Neuronal stem cell (in vitro differentiated cells): ENCODE measurements around the gene TLR3.

Source experiments
- DNase-seq: peaks from one replicate; pipeline ENCODE4 v3.0.0-alpha.2; 2013; ENCODE audit warnings: low spot score
- H2AFZ ChIP-seq: one replicate; pipeline ENCODE4 v1.6.1; 2013; ENCODE audit warnings: mild to moderate bottlenecking, low read length, inconsistent platforms
- H2AK5ac ChIP-seq: 2 replicates; pipeline ENCODE4 v1.6.1; 2013; ENCODE audit warnings: low read depth, mild to moderate bottlenecking, inconsistent platforms, low read length, moderate library complexity, mixed read lengths
- H2BK120ac ChIP-seq: 2 replicates; pipeline ENCODE4 v1.6.1; 2013; ENCODE audit warnings: low read depth, mild to moderate bottlenecking, inconsistent platforms, low read length, moderate library complexity, mixed read lengths
- H2BK12ac ChIP-seq: one replicate; pipeline ENCODE4 v1.6.1; 2013; ENCODE audit warnings: low read length, inconsistent platforms
- H2BK15ac ChIP-seq: 2 replicates; pipeline ENCODE4 v1.6.1; 2013; ENCODE audit warnings: mild to moderate bottlenecking, low read length, inconsistent platforms, mixed read lengths
- H2BK5ac ChIP-seq: one replicate; pipeline ENCODE4 v1.6.1; 2013; ENCODE audit warnings: inconsistent platforms, mild to moderate bottlenecking, low read length, moderate library complexity
- H3K14ac ChIP-seq: one replicate; pipeline ENCODE4 v1.6.1; 2013; ENCODE audit warnings: low read length, inconsistent platforms
- H3K18ac ChIP-seq: 2 replicates; pipeline ENCODE4 v1.6.1; 2013; ENCODE audit warnings: low read length, inconsistent platforms
- H3K23ac ChIP-seq: 2 replicates; pipeline ENCODE4 v1.6.1; 2013; ENCODE audit warnings: low read depth, mild to moderate bottlenecking, mixed read lengths, low read length, inconsistent platforms; ENCODE audit not compliant: poor library complexity
- H3K27ac ChIP-seq: replicated peaks from 3 replicates; pipeline ENCODE4 v1.5.1; 2013; ENCODE audit warnings: low read length, inconsistent platforms
- H3K27me3 ChIP-seq, 3 experiments: 2 replicates each; pipeline ENCODE4 v1.6.1; 2013; ENCODE audit warnings: low read length in 3 of 3, mild to moderate bottlenecking in 2 of 3, inconsistent platforms in 1 of 3, low read depth in 1 of 3, mixed read lengths in 1 of 3, moderate library complexity in 1 of 3; ENCODE audit not compliant: control insufficient read depth in 3 of 3, insufficient read depth in 3 of 3
- H3K36me3 ChIP-seq, 2 donors: replicated peaks in 1 of 2; 2 replicates each; pipeline ENCODE4 v1.6.1; 2013; ENCODE audit warnings: low read length in 2 of 2; ENCODE audit not compliant: control insufficient read depth in 2 of 2, insufficient read depth in 2 of 2
- H3K4ac ChIP-seq: 2 replicates; pipeline ENCODE4 v1.6.1; 2013; ENCODE audit warnings: inconsistent platforms, mild to moderate bottlenecking, low read length, moderate library complexity
- H3K4me1 ChIP-seq, 2 donors: 1 replicate in 1 of 2; 2 replicates in 1 of 2; pipeline ENCODE4 v1.6.1; 2013; ENCODE audit warnings: low read length in 2 of 2, low read depth in 1 of 2; ENCODE audit not compliant: control insufficient read depth in 2 of 2, insufficient read depth in 1 of 2
- H3K4me2 ChIP-seq: one replicate; pipeline ENCODE4 v1.6.1; 2013; ENCODE audit warnings: mild to moderate bottlenecking, low read length, inconsistent platforms; ENCODE audit not compliant: insufficient read depth, poor library complexity, severe bottlenecking
- H3K4me3 ChIP-seq, 2 donors: 2 replicates each; pipeline ENCODE4 v1.5.1; 2013; ENCODE audit warnings: low read length in 2 of 2, mild to moderate bottlenecking in 2 of 2, inconsistent platforms in 1 of 2, moderate library complexity in 1 of 2
- H3K79me1 ChIP-seq: one replicate; pipeline ENCODE4 v1.6.1; 2013; ENCODE audit warnings: low read depth, mild to moderate bottlenecking, inconsistent platforms, low read length, moderate library complexity
- H3K9ac ChIP-seq: one replicate; pipeline ENCODE4 v1.6.1; 2013; ENCODE audit warnings: mild to moderate bottlenecking, low read depth, low read length, inconsistent platforms; ENCODE audit not compliant: poor library complexity
- H3K9me3 ChIP-seq, 2 donors: replicated peaks in 1 of 2; 2 replicates each; pipeline versions ENCODE3 to v1.6.1; 2013; ENCODE audit warnings: low read length in 2 of 2, mild to moderate bottlenecking in 2 of 2, inconsistent platforms in 1 of 2, low read depth in 1 of 2, mixed read lengths in 1 of 2, moderate library complexity in 1 of 2; ENCODE audit not compliant: control insufficient read depth in 2 of 2, insufficient read depth in 1 of 2
- H4K8ac ChIP-seq: one replicate; pipeline ENCODE4 v1.6.1; 2013; ENCODE audit warnings: low read depth, mild to moderate bottlenecking, inconsistent platforms, low read length, moderate library complexity
- H4K91ac ChIP-seq: one replicate; pipeline ENCODE4 v1.6.1; 2013; ENCODE audit warnings: low read length, low read depth, mild to moderate bottlenecking, inconsistent platforms; ENCODE audit not compliant: poor library complexity
- WGBS, 2 donors: extraction: QIAGEN DNeasy Blood & Tissue Kit; methylation state at CpG; one replicate each; pipeline ENCODE4 v1.1.7; 2013; ENCODE audit warnings: missing lambda C conversion rate in 2 of 2, mixed read lengths in 1 of 2; ENCODE audit not compliant: insufficient read length in 2 of 2, insufficient replicate concordance in 1 of 2; ENCODE audit errors: extremely low coverage in 2 of 2; 5-methylcytosine and 5-hydroxymethylcytosine counted together

Gene TLR3

DNA sequence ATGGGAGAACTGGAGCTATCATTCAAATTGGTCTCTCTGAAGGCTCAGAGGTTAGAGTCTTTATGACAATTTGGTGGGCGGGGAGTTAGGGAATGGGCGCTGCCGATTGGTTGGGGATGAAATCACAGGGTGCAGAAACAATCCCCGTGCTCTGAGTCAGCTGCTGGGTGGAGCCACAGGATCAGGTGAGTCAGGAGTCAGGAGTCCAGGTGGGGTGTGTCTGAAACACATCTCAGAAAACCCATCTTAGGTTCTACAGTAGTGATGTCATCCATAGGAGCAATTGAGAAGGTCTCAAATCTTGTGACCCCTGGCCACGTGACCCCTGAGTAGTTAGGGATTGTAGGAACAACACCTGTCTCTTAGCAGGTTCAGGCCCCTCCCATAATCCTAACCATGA lies 41.6 kb upstream of the TLR3 start:
- Histone ChIP-seq H3K14ac (no peak overlapping the region), H2BK12ac (no peak overlapping the region), H3K27me3 (no peaks in the 10 kb centered on the region), H3K4ac (no peak overlapping the region), H4K8ac (no peak overlapping the region), H3K79me1 (no peaks in the 10 kb centered on the region), H3K18ac (no peak overlapping the region), H3K27ac (no peak overlapping the region), H3K4me2 (no peak overlapping the region), H2BK120ac (no peak overlapping the region), H2BK15ac (no peak overlapping the region), H4K91ac (peak overlapping the region; percentile 15), H3K36me3 (no peaks in the 10 kb centered on the region), H2AFZ (no peak overlapping the region), H2BK5ac (no peak overlapping the region), H3K4me1 (peaks cover 15 to 22% of the 10 kb centered on the region in 2 donors), H3K23ac (no peak overlapping the region), H3K4me3 (no peak overlapping the region), H2AK5ac (no peak overlapping the region), H3K9ac (no peak overlapping the region), H3K9me3 (peaks cover 5 to 13% of the 10 kb centered on the region in 2 donors)
- no CpG with 5 or more reads among the region's 5 CpGs for WGBS, 2 donors
- no peak for DNase-seq

DNA sequence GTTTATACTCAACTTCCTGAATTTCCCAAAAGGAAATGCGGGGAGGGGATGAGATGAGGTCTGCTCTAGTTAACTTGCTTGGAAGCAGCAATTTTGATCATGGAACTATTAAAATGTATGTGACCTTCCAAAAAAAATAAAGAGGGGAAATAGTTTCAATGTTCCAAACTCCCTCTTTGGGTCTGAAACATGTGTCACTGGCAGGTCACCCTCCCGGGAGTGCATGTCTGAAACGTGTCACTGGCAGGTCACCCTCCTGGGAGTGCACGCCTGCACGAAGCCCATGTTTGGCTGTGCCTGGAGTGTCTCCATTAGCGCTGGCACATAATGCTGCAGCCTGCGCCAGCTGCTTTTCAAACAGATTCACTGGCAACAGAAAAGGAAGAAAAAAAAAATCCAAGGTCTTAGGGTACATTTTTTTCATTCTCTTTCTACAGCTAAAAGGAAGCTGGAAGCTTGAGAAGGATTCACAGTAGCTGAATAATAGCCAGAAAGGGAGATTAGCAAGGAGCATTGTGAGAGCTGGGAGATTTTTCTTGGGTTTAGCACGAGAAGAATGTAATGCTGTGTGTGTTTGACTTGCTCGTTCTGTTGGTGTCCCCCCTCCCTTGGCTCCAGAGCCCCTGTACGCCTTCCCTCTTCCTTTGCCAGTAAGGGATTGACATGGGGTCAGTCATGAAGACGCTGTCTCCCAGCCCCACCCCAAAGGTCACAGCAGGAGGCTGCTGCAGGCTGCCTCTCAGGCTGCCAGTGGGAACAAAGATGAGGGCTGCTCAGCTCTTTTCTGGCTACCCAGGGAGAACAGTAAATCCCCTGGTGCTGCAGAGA lies 39.2 kb upstream of the TLR3 start:
- no peak overlapping the region for H3K14ac ChIP-seq
- H2AK5ac ChIP-seq = no peak overlapping the region
- DNase-seq = peak; percentile 80
- H3K23ac ChIP-seq = no peak overlapping the region
- no peaks in the 10 kb centered on the region for H3K36me3 ChIP-seq
- H2AFZ ChIP-seq = peak overlapping the region; percentile 60
- H2BK15ac ChIP-seq = no peak overlapping the region
- peak overlapping the region; percentile 78 for H3K18ac ChIP-seq
- WGBS, 2 donors = no CpG with 5 or more reads among the region's 11 CpGs
- peak overlapping the region; percentile 35 for H3K4me2 ChIP-seq
- peak overlapping the region in 1 of 2 donors; percentile 10 for H3K4me3 ChIP-seq
- peak overlapping the region; percentile 76 for H2BK12ac ChIP-seq
- no peak overlapping the region for H4K91ac ChIP-seq
- no peaks in the 10 kb centered on the region for H3K27me3 ChIP-seq
- H2BK5ac ChIP-seq = no peak overlapping the region
- no peaks in the 10 kb centered on the region for H3K79me1 ChIP-seq
- H3K27ac ChIP-seq = peak overlapping the region; percentile 95
- peaks cover 17 to 20% of the 10 kb centered on the region in 2 donors for H3K9me3 ChIP-seq
- peaks cover 15 to 22% of the 10 kb centered on the region in 2 donors for H3K4me1 ChIP-seq
- no peak overlapping the region for H4K8ac ChIP-seq
- H2BK120ac ChIP-seq = no peak overlapping the region
- no peak overlapping the region for H3K4ac ChIP-seq
- H3K9ac ChIP-seq = no peak overlapping the region

DNA sequence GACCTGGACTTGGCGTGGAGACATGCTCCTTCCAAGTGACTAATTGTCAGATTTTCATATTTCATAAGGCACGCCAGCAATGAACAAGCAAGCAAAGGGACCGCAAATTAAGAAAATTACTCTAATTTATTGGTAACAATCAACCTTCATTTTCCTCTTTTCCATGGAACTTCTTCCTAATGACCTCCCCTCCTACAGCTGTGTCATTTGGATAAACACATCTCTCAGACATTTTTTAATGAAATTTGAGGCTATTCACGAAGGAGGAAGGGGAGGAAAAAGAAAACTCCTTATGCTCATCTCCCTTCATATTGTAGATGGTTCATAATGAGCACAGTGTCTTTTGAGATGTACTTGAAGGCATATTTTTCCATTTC lies 38.6 kb upstream of the TLR3 start:
- Histone ChIP-seq H3K4me2 (peak overlapping the region; percentile 35), H4K91ac (no peak overlapping the region), H3K36me3 (no peaks in the 10 kb centered on the region), H3K27me3 (no peaks in the 10 kb centered on the region), H3K79me1 (no peaks in the 10 kb centered on the region), H2BK15ac (no peak overlapping the region), H3K14ac (no peak overlapping the region), H3K9me3 (peaks cover 22 to 25% of the 10 kb centered on the region in 2 donors), H2BK5ac (no peak overlapping the region), H2BK120ac (no peak overlapping the region), H3K9ac (no peak overlapping the region), H3K4me3 (peak overlapping the region in 1 of 2 donors; percentile 10), H2BK12ac (peak overlapping the region; percentile 76), H2AFZ (peak overlapping the region; percentile 60), H3K23ac (no peak overlapping the region), H3K4ac (no peak overlapping the region), H3K4me1 (peaks cover 12 to 20% of the 10 kb centered on the region in 2 donors), H3K27ac (peak overlapping the region; percentile 95), H4K8ac (no peak overlapping the region), H2AK5ac (no peak overlapping the region), H3K18ac (peak overlapping the region; percentile 55)
- WGBS, 2 donors = no CpG with 5 or more reads among the region's 4 CpGs
- DNase-seq = no peak

DNA sequence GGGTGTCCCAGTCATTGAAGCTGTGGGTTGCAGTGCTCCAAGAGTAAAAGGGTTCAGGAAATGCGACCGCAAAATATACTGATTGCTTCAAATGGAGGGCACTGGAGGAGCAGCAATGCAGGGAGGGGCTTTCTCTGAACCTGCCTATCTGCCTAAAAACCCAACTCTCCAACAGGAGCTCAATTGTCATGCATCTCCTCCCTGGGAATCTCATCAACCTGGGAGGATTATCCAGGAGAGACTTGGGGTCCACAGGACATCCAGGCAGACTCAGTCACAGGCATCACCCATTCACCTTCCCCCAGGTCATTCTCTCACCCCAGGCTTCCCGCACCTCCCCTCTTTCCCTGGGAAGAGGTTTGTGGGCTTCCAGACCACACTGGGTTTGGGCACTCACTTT lies 38.2 kb upstream of the TLR3 start:
- H4K91ac ChIP-seq = no peak overlapping the region
- peak overlapping the region; percentile 95 for H3K27ac ChIP-seq
- H2AFZ ChIP-seq = no peak overlapping the region
- no peak overlapping the region for H3K4me3 ChIP-seq
- H3K9ac ChIP-seq = no peak overlapping the region
- H3K4me1 ChIP-seq = peaks cover 12 to 20% of the 10 kb centered on the region in 2 donors
- no peak overlapping the region for H2BK120ac ChIP-seq
- no peak overlapping the region for H2BK12ac ChIP-seq
- no peaks in the 10 kb centered on the region for H3K79me1 ChIP-seq
- no peak for DNase-seq
- H2BK5ac ChIP-seq = no peak overlapping the region
- no peak overlapping the region for H4K8ac ChIP-seq
- no peak overlapping the region for H3K4ac ChIP-seq
- peak overlapping the region; percentile 12 for H3K4me2 ChIP-seq
- H3K9me3 ChIP-seq = peaks cover 22 to 25% of the 10 kb centered on the region in 2 donors
- no peak overlapping the region for H2AK5ac ChIP-seq
- no peaks in the 10 kb centered on the region for H3K36me3 ChIP-seq
- H3K23ac ChIP-seq = no peak overlapping the region
- peak overlapping the region; percentile 5 for H3K18ac ChIP-seq
- no CpG with 5 or more reads among the region's 3 CpGs for WGBS, 2 donors
- no peaks in the 10 kb centered on the region for H3K27me3 ChIP-seq
- no peak overlapping the region for H2BK15ac ChIP-seq
- no peak overlapping the region for H3K14ac ChIP-seq
